Hematopoietic multipotent progenitor cell treated with erythropoietin and hydrocortisone succinate and interleukin-3 and kit ligand, for 6 days (in vitro differentiated cells): ENCODE measurements around the gene SORBS1.

Experiments used
- DNase-seq: peaks from one replicate; pipeline ENCODE4 v3.0.0-alpha.2; 2015

The SORBS1 gene

GRCh38 chr10:95457319-95457886 lies 103.8 kb downstream of the SORBS1 start:
- DNase-seq, result no peak

GRCh38 chr10:95456516-95456915 lies 104.7 kb downstream of the SORBS1 start:
- no peak for DNase-seq

GRCh38 chr10:95454940-95455339 lies 106.2 kb downstream of the SORBS1 start:
- no peak for DNase-seq

GRCh38 chr10:95454356-95454755 lies 106.8 kb downstream of the SORBS1 start:
- no peak for DNase-seq

GRCh38 chr10:95451568-95452524 lies 109.3 kb downstream of the SORBS1 start:
- DNase-seq, result no peak

GRCh38 chr10:95451150-95451549 lies 110.0 kb downstream of the SORBS1 start:
- no peak for DNase-seq

- DNase-seq, result no peak
Observed at GRCh38 chr10:95450188-95450587, 111.0 kb downstream of the SORBS1 start.

GRCh38 chr10:95447685-95448084 lies 113.5 kb downstream of the SORBS1 start:
- no peak for DNase-seq

GRCh38 chr10:95445837-95446486 lies 115.2 kb downstream of the SORBS1 start:
- DNase-seq, result peak; percentile 91

GRCh38 chr10:95445223-95445836 lies 115.8 kb downstream of the SORBS1 start:
- DNase-seq, result no peak

GRCh38 chr10:95444792-95445191 lies 116.4 kb downstream of the SORBS1 start:
- no peak for DNase-seq

- DNase-seq, result no peak
Observed at GRCh38 chr10:95443636-95444035, 117.5 kb downstream of the SORBS1 start.

GRCh38 chr10:95442341-95442740 lies 118.8 kb downstream of the SORBS1 start:
- no peak for DNase-seq

GRCh38 chr10:95441547-95441923 lies 119.6 kb downstream of the SORBS1 start:
- DNase-seq, result no peak

GRCh38 chr10:95440756-95441546 lies 120.2 kb downstream of the SORBS1 start:
- DNase-seq, result peak; percentile 27

- no peak for DNase-seq
Observed at GRCh38 chr10:95440038-95440725, 121.0 kb downstream of the SORBS1 start.

GRCh38 chr10:95438781-95439180 lies 122.4 kb downstream of the SORBS1 start:
- no peak for DNase-seq

GRCh38 chr10:95437669-95438068 lies 123.5 kb downstream of the SORBS1 start:
- DNase-seq, result no peak

- no peak for DNase-seq
Observed at GRCh38 chr10:95435548-95436279, 125.5 kb downstream of the SORBS1 start.

- no peak for DNase-seq
Observed at GRCh38 chr10:95434583-95434982, 126.6 kb downstream of the SORBS1 start.

GRCh38 chr10:95431900-95432342 lies 129.2 kb downstream of the SORBS1 start:
- DNase-seq, result no peak
